SK-N-SH (cell line): ENCODE data around the gene HOMER1. TPM values are rescaled to one million over a fixed set of nuclear protein-coding genes. Genes with fewer than 3 reads are reported as not detected.

Source experiments
- CTCF ChIA-PET: fragments of 300-600, 350-600 bp; formaldehyde crosslinking; extraction: SDS; loops from one replicate; lab custom pipeline; 2021; lab: Yijun Ruan, JAX
- POLR2A ChIA-PET: fragments of 350-600 bp; sonication (Branson Sonifier 250); formaldehyde crosslinking; extraction: SDS; loops from one replicate; lab custom pipeline; 2020; ENCODE audit warnings: antibody characterized with exemption, inconsistent platforms; lab: Yijun Ruan, JAX
- DNase-seq: peaks from one replicate; pipeline ENCODE4 v3.0.0; 2012
- H2AFZ ChIP-seq: fragments of 200-600 bp; sonication (generic); 2 replicates; pipeline ENCODE4 v1.8.1; 2016; ENCODE audit warnings: antibody characterized with exemption, mild to moderate bottlenecking, low read depth
- H3F3A ChIP-seq: fragments of 200-600 bp; sonication (generic); replicated peaks from 2 replicates; pipeline ENCODE3; 2016; ENCODE audit warnings: antibody characterized with exemption, mild to moderate bottlenecking; ENCODE audit not compliant: insufficient read depth
- H3K27ac ChIP-seq, 2 experiments: fragments of 200-500 bp in 1 of 2; fragments of 200-600 bp in 1 of 2; sonication (Bioruptor generic) in 1 of 2; sonication (generic), shearing (Covaris generic) in 1 of 2; 2 replicates each; pipeline versions ENCODE4 v1.5.1 to v1.6.1; 2014 to 2016; ENCODE audit warnings: low read depth in 2 of 2, inconsistent platforms in 1 of 2, low read length in 1 of 2, mild to moderate bottlenecking in 1 of 2, mixed read lengths in 1 of 2
- H3K27me3 ChIP-seq: fragments of 200-600 bp; sonication (generic), shearing (Covaris generic); 2 replicates; pipeline ENCODE4 v1.6.1; 2016; ENCODE audit warnings: mixed run types; ENCODE audit not compliant: insufficient read depth
- H3K36me3 ChIP-seq, 2 experiments: fragments of 200-500 bp in 1 of 2; fragments of 200-600 bp in 1 of 2; sonication (Bioruptor generic) in 1 of 2; sonication (generic) in 1 of 2; replicated peaks in 1 of 2; 2 replicates each; pipeline versions ENCODE3 to v1.5.1; 2014 to 2016; ENCODE audit warnings: low read length in 1 of 2, mild to moderate bottlenecking in 1 of 2; ENCODE audit not compliant: insufficient read depth in 2 of 2, control insufficient read depth in 1 of 2
- H3K4me1 ChIP-seq, 2 experiments: fragments of 200-500 bp in 1 of 2; fragments of 200-600 bp in 1 of 2; sonication (Bioruptor generic) in 1 of 2; sonication (generic), shearing (Covaris generic) in 1 of 2; 2 replicates each; pipeline versions ENCODE4 v1.5.1 to v1.6.1; 2014 to 2016; ENCODE audit warnings: low read depth in 1 of 2, low read length in 1 of 2, mixed run types in 1 of 2; ENCODE audit not compliant: insufficient read depth in 2 of 2, control insufficient read depth in 1 of 2
- H3K4me2 ChIP-seq: fragments of 200-600 bp; sonication (generic), shearing (Covaris generic); 2 replicates; pipeline ENCODE4 v1.6.1; 2017; ENCODE audit warnings: mixed run types
- H3K4me3 ChIP-seq, 2 experiments: fragments of 200-500 bp in 1 of 2; fragments of 200-600 bp in 1 of 2; sonication (Bioruptor generic) in 1 of 2; sonication (generic), shearing (Covaris generic) in 1 of 2; 2 replicates each; pipeline versions ENCODE4 v1.5.1 to v1.8.1; 2014 to 2016; ENCODE audit warnings: low read depth in 2 of 2, inconsistent platforms in 1 of 2, low read length in 1 of 2, mild to moderate bottlenecking in 1 of 2, mixed read lengths in 1 of 2, moderate library complexity in 1 of 2
- H3K79me2 ChIP-seq: fragments of 200-600 bp; sonication (generic); 2 replicates; pipeline ENCODE4 v1.8.1; 2017; ENCODE audit warnings: mild to moderate bottlenecking; ENCODE audit not compliant: insufficient read depth
- H3K9ac ChIP-seq: fragments of 200-600 bp; sonication (generic); 2 replicates; pipeline ENCODE4 v1.6.1; 2017; ENCODE audit warnings: mixed run types
- H3K9me2 ChIP-seq: fragments of 200-600 bp; sonication (generic); 2 replicates; pipeline ENCODE4 v1.6.1; 2017; ENCODE audit warnings: mixed run types
- H3K9me3 ChIP-seq: fragments of 200-600 bp; sonication (generic); 2 replicates; pipeline ENCODE4 v1.6.1; 2017; ENCODE audit warnings: mixed run types, mild to moderate bottlenecking, moderate library complexity
- H4K20me1 ChIP-seq: fragments of 200-600 bp; sonication (generic); 2 replicates; pipeline ENCODE4 v1.6.1; 2017; ENCODE audit warnings: mild to moderate bottlenecking, mixed run types; ENCODE audit not compliant: insufficient read depth
- CTCF ChIP-seq: fragments of 200-600 bp; sonication (generic); IDR thresholded peaks from 2 replicates; pipeline ENCODE4 v1.6.1; 2017; ENCODE audit warnings: antibody characterized with exemption, mild to moderate bottlenecking, moderate library complexity
- ELF1 ChIP-seq: IDR thresholded peaks from 2 replicates; pipeline ENCODE4 v1.4.0; 2012
- FOXJ3 ChIP-seq: sonication (generic); formaldehyde crosslinking; IDR thresholded peaks from 2 replicates; pipeline ENCODE4 v1.5.1; 2020; ENCODE audit warnings: mild to moderate bottlenecking, missing genetic modification reagents
- FOXM1 ChIP-seq: IDR thresholded peaks from 2 replicates; pipeline ENCODE4 v1.4.0; 2012; ENCODE audit warnings: low read depth, mild to moderate bottlenecking
- GABPA ChIP-seq: IDR thresholded peaks from 2 replicates; pipeline ENCODE4 v1.4.0; 2012; ENCODE audit warnings: low read depth, mild to moderate bottlenecking
- IRF3 ChIP-seq: fragments of 150-350 bp; IDR thresholded peaks from 2 replicates; pipeline ENCODE4 v1.6.1; 2016; ENCODE audit warnings: mild to moderate bottlenecking, low read depth, low read length
- JUND ChIP-seq: IDR thresholded peaks from 2 replicates; pipeline ENCODE4 v1.4.0; 2012
- MXI1 ChIP-seq: IDR thresholded peaks from 2 replicates; pipeline ENCODE4 v1.6.1; 2012; ENCODE audit warnings: mild to moderate bottlenecking, low read depth, low read length, improper control_type of control experiment
- NRF1 ChIP-seq: IDR thresholded peaks from 2 replicates; pipeline ENCODE4 v1.6.1; 2012; ENCODE audit warnings: low read depth, mild to moderate bottlenecking, low read length
- REST ChIP-seq: IDR thresholded peaks from 2 replicates; pipeline ENCODE4 v1.6.1; 2012; ENCODE audit warnings: mild to moderate bottlenecking, low read depth, low read length, moderate library complexity
- RXRA ChIP-seq: IDR thresholded peaks from 2 replicates; pipeline ENCODE4 v1.4.0; 2012; ENCODE audit warnings: low read depth, mild to moderate bottlenecking, borderline replicate concordance
- SIN3A ChIP-seq: IDR thresholded peaks from 2 replicates; pipeline ENCODE4 v1.6.1; 2012; ENCODE audit warnings: low read depth, mild to moderate bottlenecking, low read length, moderate library complexity, borderline replicate concordance
- TCF12 ChIP-seq: IDR thresholded peaks from 2 replicates; pipeline ENCODE4 v1.4.0; 2012
- ZBTB33 ChIP-seq: IDR thresholded peaks from 2 replicates; pipeline ENCODE4 v1.4.0; 2012; ENCODE audit warnings: low read depth, borderline replicate concordance
- WGBS: methylation state at CpG from one replicate; pipeline ENCODE4 v1.1.6; 2017; ENCODE audit warnings: low lambda C conversion rate; 5-methylcytosine and 5-hydroxymethylcytosine counted together
- polyA plus RNA-seq, 3 experiments: library from polyadenylated mRNA; depleted of rRNA; stranded (reverse); fragments of >200 nt; gene quantifications; 2 replicates each; pipeline ENCODE4 v1.2.3, GENCODE V29; 2012

The HOMER1 gene
- polyA plus RNA-seq, 1 of the 3 experiments (the other 2 are of a cell fraction) = 2.2 TPM

- TF ChIP-seq IRF3 (no peak), ELF1 (no peak), TCF12 (no peak), GABPA (no peak), NRF1 (no peak), FOXM1 (no peak)
These were observed 183.9 kb downstream of the HOMER1 start (continued) for GRCh38 chr5:79330071-79330470.

- 72% methylated on average over 4 of the region's 4 CpGs for WGBS
- H4K20me1 ChIP-seq = no peaks in the 10 kb centered on the region
- no peak overlapping the region for H3K4me3 ChIP-seq
- H3K9me3 ChIP-seq = no peaks in the 10 kb centered on the region
- no peaks in the 10 kb centered on the region for H3K9me2 ChIP-seq
- no peaks in the 10 kb centered on the region for H3K79me2 ChIP-seq
- TF ChIP-seq FOXJ3 (CRISPR knock-in tag) (no peak), SIN3A (no peak), IRF3 (no peak), REST (no peak), ELF1 (no peak), CTCF (no peak), RXRA (no peak), GABPA (no peak), JUND (no peak), ZBTB33 (no peak), MXI1 (no peak), NRF1 (no peak)
- no peaks in the 10 kb centered on the region for H3K4me1 ChIP-seq
- H3K4me2 ChIP-seq = no peak overlapping the region
- no peak overlapping the region for H3K9ac ChIP-seq
- H3F3A ChIP-seq = no peaks in the 10 kb centered on the region
- ChIA-PET POLR2A (no interaction called here), CTCF (no interaction called here)
- no peaks in the 10 kb centered on the region for H3K27me3 ChIP-seq
- H3K27ac ChIP-seq = no peak overlapping the region
- DNase-seq = no peak
- H2AFZ ChIP-seq = no peak overlapping the region
- H3K36me3 ChIP-seq = no peaks in the 10 kb centered on the region
These were observed 184.5 kb downstream of the HOMER1 start for GRCh38 chr5:79329453-79329852.
